ENCODE data around the gene CENPS.

Gene CENPS

GRCh38 chr1:10490286-10490970 is 60.2 kb downstream of the CENPS start:
- Histone ChIP-seq H3K4me3 (ENCODE audit: low read length in 2 of 2) (no peak overlapping the region), H3K18ac (ENCODE audit: low read length) (no peak overlapping the region), H3K4me2 (ENCODE audit: insufficient read depth, low read length, poor library complexity, severe bottlenecking) (peak overlapping the region; percentile 22), H3K9ac (ENCODE audit: low read depth, low read length, poor library complexity) (no peak overlapping the region), H2AFZ (ENCODE audit: low read length) (peak overlapping the region; percentile 51), H3K36me3 (replicated peaks in 1 of 2; ENCODE audit: control insufficient read depth in 2 of 2, insufficient read depth in 2 of 2, low read length in 2 of 2) (no peaks in the 10 kb centered on the region), H2BK120ac (ENCODE audit: low read depth, low read length) (no peak overlapping the region), H3K79me1 (ENCODE audit: low read depth, low read length) (peaks cover 3% of the 10 kb centered on the region), H2BK15ac (ENCODE audit: low read length) (no peak overlapping the region), H2AK5ac (ENCODE audit: low read depth, low read length) (no peak overlapping the region), H3K14ac (ENCODE audit: low read length) (no peak overlapping the region), H3K9me3 (replicated peaks in 1 of 2; ENCODE audit: control insufficient read depth in 2 of 2, insufficient read depth in 1 of 2, low read depth in 1 of 2, low read length in 2 of 2) (peaks cover 0 to under 1% of the 10 kb centered on the region in 2 donors), H3K23ac (ENCODE audit: low read depth, low read length, poor library complexity) (no peak overlapping the region), H2BK12ac (ENCODE audit: low read length) (no peak overlapping the region), H3K27ac (replicated peaks; ENCODE audit: low read length) (peak overlapping the region; percentile 81), H4K91ac (ENCODE audit: low read depth, low read length, poor library complexity) (no peak overlapping the region), H2BK5ac (ENCODE audit: low read length) (no peak overlapping the region), H3K4ac (ENCODE audit: low read length) (no peak overlapping the region), H4K8ac (ENCODE audit: low read depth, low read length) (no peak overlapping the region), H3K4me1 (ENCODE audit: control insufficient read depth in 2 of 2, insufficient read depth in 1 of 2, low read depth in 1 of 2, low read length in 2 of 2) (peaks cover 22 to 25% of the 10 kb centered on the region in 2 donors), H3K27me3 (ENCODE audit: control insufficient read depth in 3 of 3, insufficient read depth in 3 of 3, low read depth in 1 of 3, low read length in 3 of 3) (no peaks in the 10 kb centered on the region)
- WGBS, 2 donors (ENCODE audit: extremely low coverage in 2 of 2, insufficient read length in 2 of 2, insufficient replicate concordance in 1 of 2): no CpG with 5 or more reads among the region's 12 CpGs
- peak; percentile 58 for DNase-seq (ENCODE audit: low spot score)

Data from neuronal stem cell (in vitro differentiated cells).